UCSD-AML1 (cell line): ENCODE results near the gene MLLT1.

Source experiments
- DNase-seq: peaks from one replicate; lab custom pipeline; 2025; ENCODE audit not compliant: unreplicated experiment; lab: John Stamatoyannopoulos, UW

MLLT1 gene

DNA sequence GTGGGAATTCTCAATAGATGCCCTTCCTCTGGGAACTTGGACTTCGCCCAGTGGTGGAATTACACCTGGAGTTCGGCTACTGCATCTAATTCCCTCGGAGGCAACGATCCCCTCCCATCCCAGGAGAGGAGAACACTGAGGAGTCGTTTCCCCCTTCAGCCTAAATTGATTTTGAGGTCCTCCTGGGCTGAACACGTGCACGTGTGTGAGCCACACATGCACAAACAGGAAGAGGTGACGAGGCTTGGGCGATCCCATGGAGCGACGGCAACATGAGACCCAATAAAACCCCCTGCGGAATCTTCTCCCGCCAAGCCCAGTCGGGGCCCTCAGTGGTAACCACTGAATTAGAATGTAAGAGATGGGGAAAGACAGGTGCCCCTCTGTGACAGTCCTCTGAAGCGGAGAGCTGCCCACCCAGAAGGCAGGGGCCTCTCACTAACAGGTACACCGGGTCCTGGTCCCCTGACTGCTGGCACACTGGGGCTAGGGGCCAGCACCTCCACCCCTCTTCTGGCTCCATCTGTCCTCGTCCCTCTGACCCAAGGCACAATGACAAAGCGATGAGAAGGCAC, 4.5 kb downstream of the MLLT1 start:
- no peak for DNase-seq

DNA sequence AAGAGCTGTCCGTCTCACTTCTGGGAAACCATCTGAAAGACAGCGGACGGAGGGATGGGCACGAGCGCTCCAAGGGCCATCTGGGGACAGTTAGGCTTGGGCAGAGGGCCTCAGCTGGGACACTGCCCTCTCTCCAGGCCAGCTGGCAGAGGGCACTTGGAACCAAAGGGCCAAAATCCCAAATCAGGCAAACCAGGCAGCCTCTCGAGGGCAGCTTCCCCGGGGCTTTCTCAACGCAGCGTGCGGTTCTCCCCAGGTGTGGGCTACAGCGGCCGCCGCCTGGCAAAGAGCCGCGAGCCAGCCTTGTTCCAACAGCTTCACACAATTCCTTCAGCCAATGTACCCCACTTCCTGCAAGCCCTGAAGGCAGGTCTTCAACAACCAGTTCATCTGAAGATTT, 5.0 kb downstream of the MLLT1 start:
- no peak for DNase-seq

DNA sequence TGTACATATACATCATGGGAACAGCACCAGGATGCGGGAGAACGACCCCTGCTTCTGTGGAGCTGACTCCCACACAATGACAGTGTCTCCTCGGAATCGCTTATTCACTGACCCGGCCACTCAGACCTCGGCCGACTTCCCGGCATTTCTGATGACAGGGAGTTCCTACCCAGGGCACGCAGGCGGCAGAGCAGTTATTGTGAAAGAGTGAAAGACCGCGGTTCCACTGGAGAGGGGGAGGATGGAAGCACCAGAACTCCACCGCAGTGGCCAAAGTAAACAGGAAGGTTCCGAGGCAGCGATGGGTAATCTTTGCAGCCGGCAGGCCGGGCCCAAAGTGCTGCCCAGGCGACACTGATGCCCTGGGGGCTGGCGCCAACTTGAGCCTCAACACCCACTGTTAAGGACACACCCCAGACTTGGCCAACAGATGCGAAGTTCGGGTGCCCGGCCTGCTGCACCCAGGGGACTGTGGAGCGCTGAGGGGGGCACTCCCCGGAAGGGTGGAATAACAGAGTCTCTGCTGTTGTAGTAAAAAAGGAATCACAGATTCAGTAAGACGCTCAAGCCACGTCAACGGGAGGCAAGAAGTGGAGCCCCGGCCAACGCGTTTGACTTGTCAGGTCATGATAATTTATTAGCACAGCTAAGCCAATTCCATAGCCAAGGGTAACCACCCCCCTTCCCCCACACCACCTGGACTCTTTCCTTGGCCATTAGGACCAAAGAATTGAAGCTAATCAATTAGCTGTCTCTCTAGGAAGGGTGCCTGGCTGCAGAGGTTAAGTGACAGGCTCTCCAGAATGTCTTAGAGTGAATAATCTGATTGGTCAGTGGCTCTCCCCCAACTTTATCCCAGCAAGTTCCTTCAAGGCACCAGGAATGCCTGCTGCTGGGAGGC, 5.8 kb downstream of the MLLT1 start:
- DNase-seq, result peak; percentile 74

DNA sequence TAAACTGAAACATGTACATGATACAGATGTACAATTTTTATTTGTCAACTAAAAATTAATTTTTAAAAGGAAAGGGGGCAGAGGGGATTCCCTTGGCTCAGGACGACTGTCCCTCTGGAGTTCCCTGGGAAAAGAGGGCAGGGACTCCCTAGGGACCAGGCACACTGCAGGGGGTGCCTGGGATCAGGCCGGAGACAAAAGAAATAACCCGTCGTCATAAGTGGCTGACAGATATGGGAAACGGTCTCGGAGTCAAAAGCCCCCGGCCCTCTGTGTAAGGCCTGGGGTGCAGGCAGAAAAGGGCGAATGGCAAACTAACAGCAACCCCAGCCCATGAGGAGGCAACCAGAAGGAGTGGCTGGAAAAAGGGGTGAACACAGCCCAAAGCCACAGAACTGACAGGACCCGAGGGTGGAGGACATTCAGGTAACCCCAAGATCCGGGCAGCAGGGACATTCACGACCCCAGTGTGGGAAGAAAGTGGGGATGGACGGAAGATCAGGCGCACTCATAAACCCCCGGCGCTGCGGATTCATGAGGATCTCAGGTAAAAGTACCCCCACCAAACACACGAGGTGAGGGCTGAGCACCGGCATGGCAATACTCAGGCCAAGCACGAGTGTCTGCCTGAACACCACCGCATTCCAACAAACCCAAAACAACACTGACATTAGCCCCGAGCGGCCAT, 6.7 kb downstream of the MLLT1 start:
- no peak for DNase-seq

GRCh38 chr19:6272411-6272791, 7.4 kb downstream of the MLLT1 start:
- no peak for DNase-seq

- DNase-seq, result no peak
Observed at GRCh38 chr19:6271721-6272410, 7.9 kb downstream of the MLLT1 start.

GRCh38 chr19:6271251-6271650, 8.5 kb downstream of the MLLT1 start:
- no peak for DNase-seq

DNA sequence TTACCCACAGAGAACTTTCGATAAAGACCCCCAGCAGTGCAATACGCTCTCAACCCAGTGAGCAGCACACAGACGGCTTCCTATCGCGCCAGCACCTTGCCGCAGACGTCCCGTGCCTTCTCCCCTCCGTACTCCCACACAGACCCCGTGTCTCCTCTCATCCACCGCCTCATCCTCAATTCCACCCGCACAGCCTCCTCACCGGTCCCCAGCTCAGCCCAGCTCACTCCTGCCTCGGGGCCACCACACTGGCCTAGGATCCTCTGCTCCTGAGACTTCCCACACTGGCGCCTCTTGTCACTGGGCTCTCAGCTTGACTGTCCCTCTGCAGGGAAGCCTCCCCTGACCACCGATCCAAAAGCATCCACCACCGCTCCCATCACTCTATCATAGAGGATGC, 9.0 kb downstream of the MLLT1 start:
- no peak for DNase-seq

- DNase-seq, result no peak
Observed at GRCh38 chr19:6270076-6270745, 9.6 kb downstream of the MLLT1 start.

DNA sequence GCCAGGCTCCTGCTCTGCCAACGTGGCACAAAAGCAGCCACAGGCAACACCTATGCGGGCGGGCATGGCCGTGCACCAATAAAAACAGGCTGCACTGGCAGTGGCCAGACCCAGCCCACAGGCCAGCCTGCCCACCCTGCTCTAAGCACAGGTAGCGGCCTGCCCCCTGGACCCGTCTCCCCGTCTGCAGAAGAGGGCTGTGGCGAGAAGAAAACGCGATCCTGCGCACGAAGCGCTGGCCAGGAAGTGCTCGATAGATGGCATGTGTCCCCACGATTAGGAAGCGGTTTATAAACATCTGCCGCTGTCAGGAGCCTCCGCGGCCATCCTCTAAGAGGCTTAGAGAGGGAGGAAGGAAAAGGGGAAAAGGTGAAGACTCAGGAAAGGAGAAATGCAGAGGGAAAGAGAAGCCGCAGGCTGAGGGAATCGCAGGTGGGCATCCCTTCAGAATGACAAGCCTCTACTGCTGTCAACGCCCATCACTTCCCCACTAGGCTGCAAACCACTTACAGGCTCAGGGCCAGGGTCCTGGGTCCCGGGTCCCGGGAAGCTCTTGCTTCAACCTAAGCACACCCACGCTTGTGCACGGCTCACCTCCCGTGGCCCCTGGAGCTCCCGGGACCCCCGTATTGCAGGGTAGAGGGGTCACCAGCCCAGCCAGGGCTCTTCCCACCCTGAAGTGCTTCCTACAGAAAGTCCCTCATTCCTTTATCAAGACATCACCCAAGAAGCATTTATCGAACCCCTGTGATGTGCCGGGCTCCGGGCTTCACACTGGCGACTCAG, 10.5 kb downstream of the MLLT1 start:
- DNase-seq, result no peak

- no peak for DNase-seq
Observed at GRCh38 chr19:6268382-6268771, 11.4 kb downstream of the MLLT1 start.

GRCh38 chr19:6267552-6268381, 12.0 kb downstream of the MLLT1 start:
- no peak for DNase-seq

- no peak for DNase-seq
Observed at GRCh38 chr19:6264803-6265202, 15.0 kb downstream of the MLLT1 start.

DNA sequence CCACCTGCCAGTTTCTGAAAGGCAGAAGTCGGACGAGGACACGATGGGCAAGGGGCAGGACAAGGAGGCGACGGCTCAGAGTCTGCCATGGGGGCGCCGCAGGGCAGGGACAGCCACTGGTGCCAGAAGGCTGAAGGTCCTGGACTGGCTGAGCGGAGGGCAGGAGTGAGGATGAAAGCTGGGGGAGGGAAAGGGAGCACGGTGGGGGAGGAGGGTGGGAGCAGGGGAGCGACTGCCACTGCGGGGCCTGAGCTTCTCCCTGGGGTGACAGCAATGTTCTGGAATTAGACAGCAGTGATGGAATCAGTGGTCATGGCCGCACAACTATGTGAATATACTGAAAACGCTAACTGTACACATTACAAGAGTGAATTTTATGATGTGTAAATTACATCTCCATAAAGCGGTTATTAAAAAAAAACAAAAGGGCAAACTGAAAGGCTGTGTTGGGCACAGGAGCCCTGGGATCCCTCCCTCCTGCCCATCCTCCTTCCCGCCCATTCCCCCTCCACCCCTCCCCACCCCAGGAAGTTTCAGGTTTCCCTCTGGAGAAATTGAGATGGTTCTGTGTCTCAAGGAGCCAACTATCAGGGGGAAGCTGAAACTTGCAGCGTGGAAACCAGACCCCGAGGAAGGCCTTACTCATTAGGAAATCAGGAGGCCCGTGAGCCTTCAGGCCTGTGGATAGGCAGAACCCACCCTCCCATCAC, 15.9 kb downstream of the MLLT1 start:
- DNase-seq, result no peak

DNA sequence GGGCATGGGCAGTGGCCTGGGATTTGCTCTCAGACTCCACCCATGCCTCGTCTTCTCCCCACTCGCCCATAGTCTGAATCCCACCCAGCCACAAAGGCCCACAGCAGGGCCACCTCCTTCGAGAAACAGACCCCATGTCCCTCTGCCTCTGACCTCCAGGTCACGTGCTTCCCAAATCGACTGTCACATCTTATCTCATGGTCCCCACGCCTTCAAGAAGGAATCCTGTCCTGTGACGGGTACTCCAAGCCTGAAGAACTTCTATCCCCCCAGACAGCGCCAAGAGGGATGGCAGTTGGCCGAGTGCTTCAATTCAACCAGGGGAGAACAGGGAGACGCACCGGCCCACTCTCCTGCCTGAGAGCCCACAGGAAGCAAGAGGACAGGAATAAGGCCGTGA, 16.5 kb downstream of the MLLT1 start:
- DNase-seq, result no peak

GRCh38 chr19:6262519-6262918, 17.3 kb downstream of the MLLT1 start:
- DNase-seq, result no peak

- no peak for DNase-seq
Observed at GRCh38 chr19:6261883-6262282, 17.9 kb downstream of the MLLT1 start.

DNA sequence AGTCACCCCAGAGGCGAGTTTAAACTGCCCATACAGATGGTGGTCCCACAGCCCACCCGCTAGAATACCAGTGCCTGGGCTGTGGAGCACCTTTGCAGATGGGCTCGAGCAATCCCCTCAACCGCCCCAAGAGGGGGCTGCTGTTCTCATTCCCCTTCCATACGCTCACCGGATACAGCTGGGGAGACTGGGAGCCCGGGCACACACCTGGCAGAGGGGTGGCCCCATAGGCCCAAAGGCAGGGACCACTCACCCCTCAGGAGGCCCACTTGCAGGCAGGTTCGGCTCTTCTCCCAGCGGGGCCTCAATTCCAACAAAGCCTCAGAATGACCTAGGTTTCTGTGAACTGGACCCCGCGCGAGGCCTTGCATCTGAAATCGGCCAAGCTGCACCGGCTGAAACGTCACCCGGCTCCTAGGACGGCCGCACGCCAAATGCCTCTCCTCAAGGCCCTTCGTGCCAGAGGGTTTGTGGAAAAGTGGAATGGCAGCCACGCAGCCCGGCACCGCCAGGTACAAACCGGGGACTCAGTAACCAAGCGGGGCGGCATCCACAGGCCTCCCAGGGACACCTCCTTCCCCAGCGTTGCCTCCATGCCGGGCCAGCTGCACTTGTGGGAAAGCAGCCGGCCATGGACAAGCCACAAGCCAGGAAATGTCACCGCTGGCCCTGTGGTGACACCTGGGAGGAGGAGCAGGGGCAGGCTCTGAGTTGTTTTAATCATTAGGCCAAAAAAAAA, 18.7 kb downstream of the MLLT1 start:
- peak; percentile 39 for DNase-seq
